Measurements from ENCODE around the gene ADPRS. TPM values are rescaled to one million over a fixed set of nuclear protein-coding genes. Genes with fewer than 3 reads are reported as not detected.

Gene ADPRS
- total and polyA plus RNA-seq, 2 donors (not counting 3 experiments of a cell fraction or from before 2014, with no cell fraction given) = 32.9 to 48.1 TPM

DNA sequence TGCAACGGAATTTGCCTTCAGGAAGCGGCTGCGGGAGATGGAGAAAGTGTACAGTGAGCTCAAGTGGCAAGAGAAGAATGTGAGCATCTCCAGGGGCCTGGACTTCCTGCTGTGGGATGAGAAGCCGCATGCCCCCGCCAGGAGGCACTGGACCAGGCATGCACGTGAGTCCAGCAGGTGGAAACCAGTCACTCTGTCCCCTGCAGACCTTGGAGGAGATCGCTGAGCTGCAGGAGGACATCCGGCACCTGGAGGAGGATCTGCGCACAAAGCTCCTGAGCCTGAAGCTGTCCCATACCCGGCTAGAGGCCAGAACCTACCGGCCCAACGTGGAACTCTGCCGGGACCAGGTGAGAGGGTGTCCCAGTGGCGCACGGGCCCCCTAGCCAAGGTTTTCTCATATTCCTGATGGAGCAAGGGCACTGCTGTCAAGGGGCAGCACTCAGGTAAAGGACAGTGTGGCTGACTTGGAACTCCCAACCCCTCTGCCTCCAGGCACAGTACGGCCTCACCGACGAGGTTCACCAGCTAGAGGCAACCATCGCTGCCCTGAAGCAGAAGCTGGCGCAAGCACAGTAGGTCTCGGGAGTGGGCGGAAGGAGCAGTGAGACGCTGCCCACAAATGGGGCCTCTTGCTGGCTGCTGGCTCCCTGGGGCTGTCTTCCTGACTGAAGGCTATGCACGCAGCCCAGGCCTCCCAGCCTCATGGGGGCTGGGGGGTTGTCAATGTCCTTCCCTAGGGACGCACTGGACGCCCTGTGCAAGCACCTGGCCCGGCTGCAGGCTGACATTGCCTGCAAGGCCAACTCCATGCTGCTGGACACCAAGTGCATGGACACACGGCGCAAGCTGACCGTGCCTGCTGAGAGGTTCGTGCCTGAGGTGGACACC is 1.2 kb upstream of the ADPRS start:
- Histone ChIP-seq H3K27me3 (ENCODE audit: control insufficient read depth in 2 of 2, insufficient read depth in 2 of 2, low read length in 2 of 2) (no peaks in the 10 kb centered on the region), H3K9me1 (replicated peaks; ENCODE audit: control insufficient read depth, extremely low read depth, insufficient read depth, low read length) (no peaks in the 10 kb centered on the region), H3K27ac (ENCODE audit: insufficient read depth, low read depth, low read length) (no peak overlapping the region), H3K4me1 (ENCODE audit: control insufficient read depth, extremely low read depth, insufficient read depth, low read length) (peaks cover 8% of the 10 kb centered on the region), H4K20me1 (replicated peaks; ENCODE audit: control insufficient read depth, extremely low read depth, insufficient read depth, low read length) (no peaks in the 10 kb centered on the region), H3K36me3 (ENCODE audit: control insufficient read depth in 2 of 2, extremely low read depth in 1 of 2, insufficient read depth in 2 of 2, low read length in 2 of 2) (peaks cover 4 to 15% of the 10 kb centered on the region in 2 experiments), H2AFZ (ENCODE audit: low read depth, low read length) (peak overlapping the region; percentile 94), H3K4me3 (replicated peaks in 1 of 3; ENCODE audit: insufficient read depth in 1 of 3, low read depth in 1 of 3, low read length in 3 of 3) (no peak overlapping the region), H3K4me2 (ENCODE audit: insufficient read depth, low read length) (no peak overlapping the region), H3K79me2 (ENCODE audit: control insufficient read depth, insufficient read depth, low read length) (peaks cover 22% of the 10 kb centered on the region), H3K9ac (replicated peaks; ENCODE audit: extremely low read depth, insufficient read depth, low read length) (no peak overlapping the region), H3K9me3 (replicated peaks; ENCODE audit: control insufficient read depth, insufficient read depth, low read length) (no peaks in the 10 kb centered on the region)
- POLR2A ChIA-PET = no interaction called here
- intact Hi-C loops (cut with micrococcal nuclease) = loop anchor here (1.0 kb wide), 2 partner anchors 156 to 204 kb away; partner anchors contain the start of genes AGO1 and AGO3
- dilution Hi-C loops (cut with MboI; ENCODE audit: extremely low pct_ligation_motif_present, low sequenced_read_pairs) = no loop called here
- DNase-seq (ENCODE audit: low read depth, low spot score) (no peak), FAIRE-seq (no peak)
- CTCF ChIA-PET = interaction anchor here (1.0 kb wide), 1 partner anchor 204 kb away, joined by 3 read pairs; the partner anchor contains the start of gene AGO1
- TF ChIP-seq POLR2A (IDR thresholded peaks at IDR 0.05; ENCODE audit: low read depth, low read length) (no peak), JUN (IDR thresholded peaks at IDR 0.05; ENCODE audit: borderline replicate concordance, insufficient read depth, insufficient read length, low read depth) (no peak), POLR2AphosphoS5 (IDR thresholded peaks at IDR 0.05; ENCODE audit: insufficient read depth, low read depth, low read length) (no peak), MYC (IDR thresholded peaks at IDR 0.05; ENCODE audit: low read depth, low read length) (no peak), GATA2 (IDR thresholded peaks at IDR 0.05; ENCODE audit: insufficient read depth, insufficient read length, low read depth, low read length) (no peak), CTCF (IDR thresholded peaks at IDR 0.05; ENCODE audit: extremely low read depth in 1 of 2, insufficient read depth in 1 of 2, low read depth in 1 of 2, low read length in 2 of 2) (no peak), FOS (IDR thresholded peaks at IDR 0.05; ENCODE audit: borderline replicate concordance, insufficient read depth, low read length) (no peak), EZH2 (IDR thresholded peaks at IDR 0.05; ENCODE audit: borderline replicate concordance, low read depth, low read length, severe bottlenecking) (no peak)
- TF ChIP-seq, protein P1, sequence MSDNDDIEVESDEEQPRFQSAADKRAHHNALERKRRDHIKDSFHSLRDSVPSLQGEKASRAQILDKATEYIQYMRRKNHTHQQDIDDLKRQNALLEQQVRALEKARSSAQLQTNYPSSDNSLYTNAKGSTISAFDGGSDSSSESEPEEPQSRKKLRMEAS (IDR thresholded peaks at IDR 0.05; ENCODE audit: insufficient read depth, insufficient read length) = no peak
- BruUV-seq (replicated peaks) = no TSS peak

All from endothelial cell of umbilical vein (primary cell).